Hippocampal formation (tissue), 2 donors: ENCODE results near the gene TCF12.
"Not testable (repeated sequence)": the region's sequence is repeated elsewhere in the genome, so short reads cannot be mapped to it uniquely, and the experiment has no call there.

Source experiments
- DNase-seq, 2 donors: peaks; one replicate each; lab custom pipeline; 2025; lab: John Stamatoyannopoulos, UW

TCF12 gene

GRCh38 chr15:57092252-57092651 lies 173.8 kb downstream of the TCF12 start:
- DNase-seq = no peak

GRCh38 chr15:57094321-57095257 lies 176.1 kb downstream of the TCF12 start:
- DNase-seq = no peak

GRCh38 chr15:57095896-57096295 lies 177.5 kb downstream of the TCF12 start:
- DNase-seq = no peak

GRCh38 chr15:57097246-57097645 lies 178.8 kb downstream of the TCF12 start:
- no peak for DNase-seq

GRCh38 chr15:57097919-57098543 lies 179.6 kb downstream of the TCF12 start:
- DNase-seq = not testable (repeated sequence)

GRCh38 chr15:57098896-57099295 lies 180.5 kb downstream of the TCF12 start:
- no peak for DNase-seq

GRCh38 chr15:57100136-57100539 lies 181.7 kb downstream of the TCF12 start:
- no peak for DNase-seq

- no peak for DNase-seq
Observed at GRCh38 chr15:57102858-57103257, 184.4 kb downstream of the TCF12 start.

- DNase-seq = no peak
Observed at GRCh38 chr15:57108296-57108695, 189.9 kb downstream of the TCF12 start.

- no peak for DNase-seq
Observed at GRCh38 chr15:57109005-57109404, 190.6 kb downstream of the TCF12 start.

- no peak for DNase-seq
Observed at GRCh38 chr15:57111002-57111401, 192.6 kb downstream of the TCF12 start.

- DNase-seq = no peak
Observed at GRCh38 chr15:57112178-57112577, 193.7 kb downstream of the TCF12 start.

- no peak for DNase-seq
Observed at GRCh38 chr15:57114070-57114469, 195.6 kb downstream of the TCF12 start.

GRCh38 chr15:57118013-57118799 lies 199.8 kb downstream of the TCF12 start:
- DNase-seq = peak in 1 of 2 donors; percentile 54

GRCh38 chr15:57122080-57122840 lies 203.8 kb downstream of the TCF12 start:
- no peak for DNase-seq

- no peak for DNase-seq
Observed at GRCh38 chr15:57124036-57124435, 205.6 kb downstream of the TCF12 start.

GRCh38 chr15:57129064-57129463 lies 210.6 kb downstream of the TCF12 start:
- no peak for DNase-seq

GRCh38 chr15:57130956-57131355 lies 212.5 kb downstream of the TCF12 start:
- no peak for DNase-seq

GRCh38 chr15:57133127-57133968 lies 214.9 kb downstream of the TCF12 start:
- DNase-seq = peak; percentile 27 to 53

GRCh38 chr15:57134071-57134605 lies 215.7 kb downstream of the TCF12 start:
- DNase-seq = no peak
